HCT116 (cell line): ENCODE data around the gene BNIPL. TPM values are rescaled to one million over a fixed set of nuclear protein-coding genes. Genes with fewer than 3 reads are reported as not detected.

Source experiments
- ATAC-seq: fragments of 200-7000 bp; cut with Tn5 transposase; 2 replicates; pipeline ENCODE4 v1.9.1; 2020; ENCODE audit warnings: mild to moderate bottlenecking, moderate library complexity
- BruUV-seq: library from RNA; stranded (reverse); fragments of 400-500 nt; replicated peaks from 2 replicates; lab custom pipeline; 2021; lab: Mats Ljungman, UMichigan
- CTCF ChIA-PET: fragments of 300-600 bp; sonication (Branson Sonifier 250); formaldehyde crosslinking; loops from one replicate; lab custom pipeline; 2021; ENCODE audit warnings: antibody characterized with exemption; lab: Charles Lee
- POLR2A ChIA-PET: fragments of 300-600, 350-600 bp; sonication (Branson Sonifier 250); formaldehyde crosslinking; loops from one replicate; lab custom pipeline; 2021; ENCODE audit warnings: antibody characterized with exemption; lab: Charles Lee
- RAD21 ChIA-PET, 2 experiments: fragments of 300-600 bp; sonication (Branson Sonifier 250); formaldehyde crosslinking; loops; one replicate each; lab custom pipeline; 2023; ENCODE audit warnings: low total read pairs in 2 of 2; ENCODE audit not compliant: uncharacterized antibody in 2 of 2, unreplicated experiment in 2 of 2, low non-redundant PET in 1 of 2; lab: Charles Lee
- DNase-seq: peaks from one replicate; pipeline ENCODE4 v3.0.0-alpha.2; 2010; ENCODE audit warnings: low read depth, low spot score
- H2AFZ ChIP-seq: fragments of 200-600 bp; shearing (Covaris generic), sonication (generic); 2 replicates; pipeline ENCODE4 v1.6.1; 2017; ENCODE audit warnings: low read depth, mixed run types, mixed read lengths, antibody characterized with exemption, low read length; ENCODE audit not compliant: poor library complexity, severe bottlenecking
- H3K27ac ChIP-seq: 2 replicates; pipeline ENCODE4 v1.5.1; 2012; ENCODE audit warnings: low read depth, low read length
- H3K27me3 ChIP-seq: fragments of 200-600 bp; sonication (generic); 2 replicates; pipeline ENCODE4 v1.6.1; 2016; ENCODE audit warnings: mixed run types, low read length, mixed read lengths; ENCODE audit not compliant: insufficient read depth
- H3K36me3 ChIP-seq, 2 experiments: fragments of 200-500 bp in 1 of 2; fragments of 200-600 bp in 1 of 2; sonication (Bioruptor generic) in 1 of 2; sonication (generic) in 1 of 2; 2 replicates each; pipeline versions ENCODE4 v1.5.1 to v1.6.1; 2014 to 2016; ENCODE audit warnings: low read length in 2 of 2, inconsistent platforms in 1 of 2, mixed read lengths in 1 of 2, mixed run types in 1 of 2; ENCODE audit not compliant: insufficient read depth in 2 of 2, control insufficient read depth in 1 of 2
- H3K4me1 ChIP-seq, 2 experiments: fragments of 200-600 bp in 1 of 2; sonication (generic) in 1 of 2; 2 replicates each; pipeline versions ENCODE4 v1.5.1 to v1.6.1; 2012 to 2017; ENCODE audit warnings: low read length in 2 of 2, inconsistent platforms in 1 of 2, mild to moderate bottlenecking in 1 of 2, mixed read lengths in 1 of 2, mixed run types in 1 of 2, moderate library complexity in 1 of 2; ENCODE audit not compliant: insufficient read depth in 2 of 2, control insufficient read depth in 1 of 2
- H3K4me2 ChIP-seq: fragments of 200-600 bp; sonication (generic); 2 replicates; pipeline ENCODE4 v1.6.1; 2017; ENCODE audit warnings: mixed run types, low read length, mixed read lengths
- H3K4me3 ChIP-seq, 2 experiments: fragments of 200-600 bp in 1 of 2; sonication (generic) in 1 of 2; replicated peaks in 1 of 2; 2 replicates each; pipeline ENCODE4 v1.5.1; 2011 to 2016; ENCODE audit warnings: low read length in 2 of 2, control low read depth in 1 of 2, low read depth in 1 of 2, mild to moderate bottlenecking in 1 of 2, mixed read lengths in 1 of 2, mixed run types in 1 of 2
- H3K79me2 ChIP-seq: fragments of 200-600 bp; sonication (generic); 2 replicates; pipeline ENCODE4 v1.6.1; 2017; ENCODE audit warnings: mild to moderate bottlenecking, mixed run types, low read length, moderate library complexity, mixed read lengths; ENCODE audit not compliant: insufficient read depth
- H3K9ac ChIP-seq: fragments of 200-600 bp; sonication (generic); 2 replicates; pipeline ENCODE4 v1.6.1; 2016; ENCODE audit warnings: low read length, mixed read lengths
- H3K9me2 ChIP-seq: fragments of 200-600 bp; sonication (generic), shearing (Covaris generic); 2 replicates; pipeline ENCODE4 v1.6.1; 2017; ENCODE audit warnings: mixed run types, mild to moderate bottlenecking, moderate library complexity; ENCODE audit not compliant: insufficient read depth
- H3K9me3 ChIP-seq, 2 experiments: fragments of 200-500 bp in 1 of 2; fragments of 200-600 bp in 1 of 2; sonication (Bioruptor generic) in 1 of 2; sonication (generic) in 1 of 2; 2 replicates each; pipeline ENCODE4 v1.6.1; 2014 to 2017; ENCODE audit warnings: low read length in 2 of 2, mixed read lengths in 2 of 2, inconsistent platforms in 1 of 2, low read depth in 1 of 2, mild to moderate bottlenecking in 1 of 2, mixed run types in 1 of 2, moderate library complexity in 1 of 2; ENCODE audit not compliant: control insufficient read depth in 1 of 2, insufficient read depth in 1 of 2
- H4K20me1 ChIP-seq: fragments of 200-600 bp; sonication (generic), shearing (Covaris generic); 2 replicates; pipeline ENCODE4 v1.6.1; 2017; ENCODE audit warnings: mixed run types, mild to moderate bottlenecking, moderate library complexity; ENCODE audit not compliant: insufficient read depth
- ATF3 ChIP-seq: IDR thresholded peaks from 2 replicates; pipeline ENCODE4 v1.6.1; 2012
- CEBPB ChIP-seq: IDR thresholded peaks from 2 replicates; pipeline ENCODE4 v1.6.1; 2012; ENCODE audit warnings: low read depth
- CTCF ChIP-seq, 3 experiments: fragments of 200-600 bp in 1 of 3; sonication (generic) in 1 of 3; IDR thresholded peaks in 2 of 3; conservative IDR thresholded peaks in 1 of 3; 2 replicates each; pipeline ENCODE4 v1.5.1; 2012 to 2017; ENCODE audit warnings: low read depth in 2 of 3, low read length in 2 of 3, antibody characterized with exemption in 1 of 3, borderline replicate concordance in 1 of 3, control low read depth in 1 of 3, mild to moderate bottlenecking in 1 of 3, mixed read lengths in 1 of 3, mixed run types in 1 of 3, moderate library complexity in 1 of 3; ENCODE audit not compliant: insufficient read depth in 1 of 3
- EGR1 ChIP-seq: IDR thresholded peaks from 2 replicates; pipeline ENCODE4 v1.6.1; 2012; ENCODE audit warnings: low read depth
- EZH2phosphoT487 ChIP-seq: fragments of 200-600 bp; IDR thresholded peaks from 2 replicates; pipeline ENCODE4 v1.6.1; 2018; ENCODE audit warnings: antibody characterized with exemption, borderline replicate concordance
- FOSL1 ChIP-seq: IDR thresholded peaks from 2 replicates; pipeline ENCODE4 v1.6.1; 2012; ENCODE audit warnings: low read depth
- POLR2AphosphoS5 ChIP-seq: IDR thresholded peaks from 2 replicates; pipeline ENCODE4 v1.6.1; 2011; ENCODE audit warnings: mild to moderate bottlenecking, low read depth, low read length, moderate library complexity
- RAD21 ChIP-seq: IDR thresholded peaks from 2 replicates; pipeline ENCODE4 v1.6.1; 2012; ENCODE audit warnings: low read depth, mild to moderate bottlenecking
- SIN3A ChIP-seq: IDR thresholded peaks from 2 replicates; pipeline ENCODE4 v1.6.1; 2012; ENCODE audit warnings: low read depth
- SP1 ChIP-seq: IDR thresholded peaks from 2 replicates; pipeline ENCODE4 v1.6.1; 2012; ENCODE audit warnings: low read depth
- SRF ChIP-seq: IDR thresholded peaks from 2 replicates; pipeline ENCODE4 v1.6.1; 2012; ENCODE audit warnings: low read depth
- TCF7L2 ChIP-seq: IDR thresholded peaks from 2 replicates; pipeline ENCODE4 v1.7.0; 2011; ENCODE audit warnings: borderline replicate concordance, inconsistent platforms; ENCODE audit not compliant: insufficient read depth, insufficient read length; ENCODE audit errors: extremely low read depth
- ZBTB33 ChIP-seq: IDR thresholded peaks from 2 replicates; pipeline ENCODE4 v1.6.1; 2011; ENCODE audit warnings: mild to moderate bottlenecking, low read length, moderate library complexity; ENCODE audit not compliant: insufficient replicate concordance; ENCODE audit errors: extremely low read depth
- intact Hi-C: fragments of 100-400 bp; cut with micrococcal nuclease; formaldehyde crosslinking; loops from 2 replicates; pipeline ENCODE4 v1.10.0; 2022
- total RNA-seq: library from RNA; stranded (reverse); gene quantifications from one replicate; pipeline ENCODE4 v1.2.1, GENCODE V29; 2021; ENCODE audit not compliant: unreplicated experiment

BNIPL gene
- total RNA-seq, 1 experiment from 2014 or later: 0.86 TPM

- no TSS peak for BruUV-seq
- intact Hi-C loops: no loop called here
- RAD21 ChIA-PET: no interaction called here
- POLR2A ChIA-PET: no interaction called here
- no peaks in the 10 kb centered on the region for H3K79me2 ChIP-seq
- H3K4me2 ChIP-seq: no peak overlapping the region
- TF ChIP-seq CTCF (IDR thresholded peaks at IDR 0.05 in 2 of 3, conservative IDR thresholded peaks at IDR 0.05 in 1 of 3; ENCODE audit: borderline replicate concordance in 1 of 3, insufficient read depth in 1 of 3, low read depth in 2 of 3, low read length in 2 of 3): no peak
- no peak for TF ChIP-seq ZBTB33
- TF ChIP-seq SIN3A: no peak
- no peak for TF ChIP-seq SRF
- no peak for TF ChIP-seq EZH2phosphoT487
- TF ChIP-seq TCF7L2: no peak
- TF ChIP-seq CEBPB: no peak
- no peak for TF ChIP-seq ATF3
- TF ChIP-seq FOSL1: no peak
- no peak for TF ChIP-seq RAD21
- TF ChIP-seq EGR1: no peak
- no peak for TF ChIP-seq SP1
- no peak for TF ChIP-seq POLR2AphosphoS5
- no peak overlapping the region for H3K9ac ChIP-seq
- no peaks in the 10 kb centered on the region for H3K36me3 ChIP-seq
- no peaks in the 10 kb centered on the region for H3K9me3 ChIP-seq
- ATAC-seq (no peak), DNase-seq (no peak)
- CTCF ChIA-PET: no interaction called here
- H3K4me3 ChIP-seq: no peak overlapping the region
- no peak overlapping the region for H3K27ac ChIP-seq
- H2AFZ ChIP-seq: no peak overlapping the region
- no peaks in the 10 kb centered on the region for H3K9me2 ChIP-seq
- no peaks in the 10 kb centered on the region for H3K27me3 ChIP-seq
- H4K20me1 ChIP-seq: no peaks in the 10 kb centered on the region
- peaks cover 6 to 12% of the 10 kb centered on the region in 2 experiments; a peak in 2 of 4 replicates for H3K4me1 ChIP-seq
These were observed 43.8 kb upstream of the BNIPL start for GRCh38 chr1:150992626-150993025.
